Stimulated activated CD8-positive, alpha-beta memory T cell treated with anti-CD3 and anti-CD28 coated beads, Interleukin-7, amount 100 ng/mL, for 4 hours (primary cell): ENCODE data around the gene GOLGA8S.
"Not testable (repeated sequence)": the region's sequence is repeated elsewhere in the genome, so short reads cannot be mapped to it uniquely, and the experiment has no call there.

Experiments
- DNase-seq, 2 donors: peaks; one replicate each; pipeline ENCODE4 v3.0.0-alpha.2; 2020; ENCODE audit warnings: low read depth in 2 of 2

GOLGA8S gene

GRCh38 chr15:23398357-23398756 lies 43.8 kb downstream of the GOLGA8S start:
- not testable (repeated sequence) for DNase-seq

DNA sequence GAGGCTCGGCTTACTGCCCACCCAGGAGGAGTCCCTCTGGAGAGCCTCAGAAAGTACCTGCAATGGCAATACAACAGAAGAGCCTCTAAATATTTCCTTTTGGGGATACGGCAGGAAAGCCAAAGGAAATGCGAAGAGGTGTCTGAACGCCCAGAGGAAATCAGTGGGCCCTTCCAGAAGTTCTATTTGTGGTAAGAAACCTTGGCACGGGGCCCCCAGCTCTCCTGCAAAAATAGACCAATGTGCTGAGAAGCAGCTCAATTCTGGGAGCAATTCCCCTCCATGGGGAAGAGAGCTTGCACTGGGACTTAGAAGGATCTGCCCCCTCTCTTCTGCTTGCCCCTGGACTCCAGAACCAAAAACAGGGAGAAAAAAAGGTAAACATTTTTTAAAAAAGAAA lies 44.7 kb downstream of the GOLGA8S start:
- not testable (repeated sequence) for DNase-seq

GRCh38 chr15:23401627-23402026 lies 47.1 kb downstream of the GOLGA8S start:
- DNase-seq, result no peak

DNA sequence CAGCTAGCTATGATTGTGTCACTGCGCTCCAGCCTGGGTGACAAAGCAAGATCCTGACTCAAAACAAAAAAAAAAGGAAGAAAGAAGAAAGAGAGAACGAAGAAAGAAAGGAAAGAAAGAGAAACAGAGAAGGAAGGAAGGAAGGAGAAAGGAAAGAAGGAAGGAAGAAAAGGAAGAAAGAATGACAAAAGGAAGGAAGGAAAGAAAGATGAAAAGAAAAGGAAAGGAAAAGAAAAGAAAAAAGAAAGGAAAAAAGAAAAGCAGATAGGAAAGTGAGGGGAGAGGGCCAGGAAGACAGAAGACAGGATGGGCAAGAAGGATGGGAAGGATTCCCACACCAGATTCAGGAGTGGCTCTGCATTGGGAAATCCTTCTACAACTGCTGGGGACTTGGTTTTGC lies 47.6 kb downstream of the GOLGA8S start:
- DNase-seq, result no peak

DNA sequence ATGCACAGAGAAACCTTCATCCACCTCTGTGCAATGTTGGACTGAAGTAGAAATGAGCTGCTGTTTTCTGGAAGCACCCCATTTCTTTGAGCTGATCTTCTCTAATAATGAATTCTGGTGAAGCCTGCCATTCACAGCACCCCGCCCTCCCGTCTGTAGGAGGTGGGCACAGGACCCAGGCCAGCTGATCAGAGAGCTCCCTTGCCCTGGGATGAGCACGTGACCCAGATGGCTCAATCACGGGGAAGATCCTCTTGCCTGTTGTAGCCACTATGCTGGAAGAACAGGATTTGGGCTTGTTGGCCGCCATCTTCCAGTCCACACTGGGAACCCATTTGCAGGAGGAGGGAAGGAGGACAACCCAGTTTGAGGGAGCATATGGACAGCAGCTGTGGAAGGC lies 48.0 kb downstream of the GOLGA8S start:
- DNase-seq, result no peak

- no peak for DNase-seq
Observed at GRCh38 chr15:23403550-23403949, 49.0 kb downstream of the GOLGA8S start.

GRCh38 chr15:23411841-23412240 lies 57.3 kb downstream of the GOLGA8S start:
- DNase-seq, result no peak

- DNase-seq, result not testable (repeated sequence)
Observed at GRCh38 chr15:23412881-23413600, 58.5 kb downstream of the GOLGA8S start.
